Adrenal gland (tissue), 12 donors: ENCODE results near the gene PLEKHA6. TPM values are rescaled to one million over a fixed set of nuclear protein-coding genes. Genes with fewer than 3 reads are reported as not detected.
A peak's percentile ranks its signal among the peaks of the same experiment; 100 is the strongest.

Experiments used
- DNase-seq, 7 donors: peaks; one replicate each; pipeline ENCODE4 v3.0.0-alpha.2; 2019 to 2020
- H3K27ac ChIP-seq, 5 donors: fragments of 200-600 bp; sonication (generic) in 4 of 5; 1 replicate in 3 of 5; 2 replicates in 2 of 5; pipeline versions ENCODE4 v1.5.1 to v1.8.0; 2016 to 2020; ENCODE audit warnings: mild to moderate bottlenecking in 1 of 5
- H3K27me3 ChIP-seq: fragments of 200-600 bp; 2 replicates; pipeline ENCODE4 v1.8.0; 2021
- H3K36me3 ChIP-seq, 2 donors: fragments of 200-600 bp; replicated peaks in 1 of 2; 1 replicate in 1 of 2; 2 replicates in 1 of 2; pipeline versions ENCODE4 v1.5.1 to v1.8.0; 2018 to 2022
- H3K4me1 ChIP-seq, 2 donors: fragments of 200-600 bp; replicated peaks in 1 of 2; 1 replicate in 1 of 2; 2 replicates in 1 of 2; pipeline versions ENCODE4 v1.5.1 to v1.8.0; 2018 to 2021
- H3K4me3 ChIP-seq, 4 donors: fragments of 200-600 bp; sonication (generic) in 3 of 4; one replicate each; pipeline ENCODE4 v1.5.1; 2016 to 2018
- H3K9me3 ChIP-seq, 3 donors: fragments of 200-600 bp; sonication (generic) in 1 of 3; replicated peaks in 1 of 3; 1 replicate in 2 of 3; 2 replicates in 1 of 3; pipeline versions ENCODE4 v1.5.1 to v1.8.0; 2016 to 2021
- POLR2A ChIP-seq, 2 donors: fragments of 450-650 bp; IDR thresholded peaks; one replicate each; pipeline ENCODE4 v1.6.1; 2017; ENCODE audit warnings: antibody characterized with exemption in 2 of 2, mild to moderate bottlenecking in 2 of 2, moderate library complexity in 1 of 2
- WGBS, 4 donors: extraction: QIAGEN DNeasy Blood & Tissue Kit in 2 of 4; methylation state at CpG; one replicate each; pipeline versions ENCODE4 v1.1.5 to v1.1.7; 2013 to 2017; 5-methylcytosine and 5-hydroxymethylcytosine counted together
- intact Hi-C, 2 donors: fragments of 100-400 bp; cut with DNase I; formaldehyde crosslinking; loops; one replicate each; pipeline versions ENCODE4 v1.14.1 to v1.15.0; 2022 to 2023
- polyA plus RNA-seq, 3 donors: library from polyadenylated mRNA; stranded (reverse); fragments of 200-250 nt in 2 of 3; fragments of 350-450 nt in 1 of 3; fragmentation: Illumina TruSeq in 1 of 3; extraction: RNeasy Lipid Tissue Mini Kit (QIAGEN cat#74804) in 1 of 3; gene quantifications; one replicate each; pipeline ENCODE4 v1.2.3, GENCODE V29; 2013 to 2014
- total RNA-seq, 9 donors: library from RNA; depleted of rRNA in 4 of 9; stranded (reverse); fragments of >200 nt in 4 of 9; fragments of 120-200 nt in 1 of 9; fragmentation: NEBNext Ultra II Directional in 1 of 9; extraction: Animal tissue kit (Norgen Biotek cat#: 25700) in 1 of 9; gene quantifications; one replicate each; pipeline versions ENCODE4 v1.1.0 to v1.2.4, GENCODE V29; 2013 to 2023
- TF ChIP-seq, protein P1 (sequence below), 6 experiments: fragments of 450-650 bp in 4 of 6; fragments of 200-600 bp in 2 of 6; sonication (generic) in 1 of 6; IDR thresholded peaks; 1 replicate in 5 of 6; 2 replicates in 1 of 6; pipeline versions ENCODE4 v1.5.1 to v1.8.0; 2016 to 2021; ENCODE audit warnings: antibody characterized with exemption in 6 of 6, mild to moderate bottlenecking in 2 of 6, moderate library complexity in 1 of 6
- donor health status: healthy with polysubstance abuse.
- donor health status: Bipolar disorder and iron deficiency.
- donor health status: DM: yes; HTN: yes; CAD: no.
- donor health status: DM: no; HTN: no; CAD: no.
- donor health status: DM: no; HTN: no; CAD: no.
- donor health status: DM: yes; HTN: yes; CAD: no.

The PLEKHA6 gene
- total and polyA plus RNA-seq, 12 donors = 2.2 to 13.8 (median 5.1) TPM

DNA sequence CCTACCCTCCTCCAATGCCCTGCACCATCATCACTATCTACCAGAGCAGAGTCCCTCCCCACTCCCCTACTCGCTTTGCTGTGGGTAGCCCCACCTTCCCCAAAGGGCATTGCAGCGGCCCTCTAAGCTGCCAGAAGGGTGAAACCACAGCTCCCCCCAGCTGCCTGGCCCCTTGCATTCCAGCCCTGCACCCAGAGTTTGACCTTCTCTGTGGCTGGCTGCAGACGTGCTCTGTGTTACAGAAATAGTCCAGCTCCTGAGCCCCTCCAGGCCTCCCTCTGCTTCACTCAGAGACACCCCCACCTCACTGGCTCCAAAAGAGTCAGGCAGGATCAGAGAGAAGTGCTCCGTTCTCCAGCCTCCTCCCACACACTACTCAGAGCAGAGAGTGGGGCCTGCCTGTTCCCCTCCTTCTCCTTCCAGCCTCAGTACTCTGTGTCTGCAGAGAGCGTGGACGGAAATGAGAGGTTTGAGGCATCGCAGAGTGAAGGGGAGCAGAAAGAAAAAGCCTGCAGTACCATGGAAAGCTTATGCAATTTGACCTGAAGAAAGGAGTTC, 63.2 kb downstream of the PLEKHA6 start:
- no peaks in the 10 kb centered on the region for H3K36me3 ChIP-seq
- intact Hi-C loops = no loop called here
- no peaks in the 10 kb centered on the region for H3K9me3 ChIP-seq
- 54 to 64% (median 58%) methylated on average over 6 to 7 of the region's 7 CpGs for WGBS, 4 donors
- no peak for DNase-seq
- H3K27ac ChIP-seq = peak overlapping the region in 1 of 5 donors; percentile 21
- no peak overlapping the region for H3K4me3 ChIP-seq
- no peaks in the 10 kb centered on the region for H3K27me3 ChIP-seq
- H3K4me1 ChIP-seq = peaks cover 0 to 27% of the 10 kb centered on the region in 2 donors
- TF ChIP-seq POLR2A (IDR thresholded peaks at IDR 0.05) = no peak
- TF ChIP-seq, protein P1, sequence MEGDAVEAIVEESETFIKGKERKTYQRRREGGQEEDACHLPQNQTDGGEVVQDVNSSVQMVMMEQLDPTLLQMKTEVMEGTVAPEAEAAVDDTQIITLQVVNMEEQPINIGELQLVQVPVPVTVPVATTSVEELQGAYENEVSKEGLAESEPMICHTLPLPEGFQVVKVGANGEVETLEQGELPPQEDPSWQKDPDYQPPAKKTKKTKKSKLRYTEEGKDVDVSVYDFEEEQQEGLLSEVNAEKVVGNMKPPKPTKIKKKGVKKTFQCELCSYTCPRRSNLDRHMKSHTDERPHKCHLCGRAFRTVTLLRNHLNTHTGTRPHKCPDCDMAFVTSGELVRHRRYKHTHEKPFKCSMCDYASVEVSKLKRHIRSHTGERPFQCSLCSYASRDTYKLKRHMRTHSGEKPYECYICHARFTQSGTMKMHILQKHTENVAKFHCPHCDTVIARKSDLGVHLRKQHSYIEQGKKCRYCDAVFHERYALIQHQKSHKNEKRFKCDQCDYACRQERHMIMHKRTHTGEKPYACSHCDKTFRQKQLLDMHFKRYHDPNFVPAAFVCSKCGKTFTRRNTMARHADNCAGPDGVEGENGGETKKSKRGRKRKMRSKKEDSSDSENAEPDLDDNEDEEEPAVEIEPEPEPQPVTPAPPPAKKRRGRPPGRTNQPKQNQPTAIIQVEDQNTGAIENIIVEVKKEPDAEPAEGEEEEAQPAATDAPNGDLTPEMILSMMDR (IDR thresholded peaks at IDR 0.05) = no peak

DNA sequence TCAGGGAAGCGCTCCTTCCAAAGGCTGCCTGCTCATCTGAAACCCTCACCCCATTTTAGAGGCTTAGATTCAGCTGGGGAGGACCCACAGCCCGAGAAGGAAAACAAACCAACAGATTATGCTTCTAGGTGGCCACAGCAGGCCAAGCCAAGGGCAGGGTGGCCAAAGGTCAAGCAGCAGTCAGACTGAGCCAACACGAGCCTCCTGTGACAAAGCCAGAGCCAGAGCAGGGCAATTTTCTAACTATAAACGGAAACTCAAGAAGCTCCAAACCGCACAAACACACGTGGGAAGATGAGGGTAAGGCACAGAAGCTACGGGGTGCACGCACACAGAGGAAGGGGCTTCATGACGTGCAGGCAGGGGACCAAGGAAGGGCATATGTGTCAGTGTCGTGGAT, 64.1 kb downstream of the PLEKHA6 start:
- no peaks in the 10 kb centered on the region for H3K9me3 ChIP-seq
- no peak for TF ChIP-seq POLR2A (IDR thresholded peaks at IDR 0.05)
- TF ChIP-seq, protein P1 (IDR thresholded peaks at IDR 0.05) = no peak
- H3K4me3 ChIP-seq = no peak overlapping the region
- H3K36me3 ChIP-seq = no peaks in the 10 kb centered on the region
- DNase-seq = peak in 1 of 7 donors; percentile 34
- 50 to 63% (median 59%) methylated on average over 10 of the region's 10 CpGs for WGBS, 4 donors
- H3K27ac ChIP-seq = peak overlapping the region in 2 of 5 donors; percentile 3 to 10
- H3K4me1 ChIP-seq = peaks cover 0 to 27% of the 10 kb centered on the region in 2 donors
- no peaks in the 10 kb centered on the region for H3K27me3 ChIP-seq
- intact Hi-C loops = no loop called here

DNA sequence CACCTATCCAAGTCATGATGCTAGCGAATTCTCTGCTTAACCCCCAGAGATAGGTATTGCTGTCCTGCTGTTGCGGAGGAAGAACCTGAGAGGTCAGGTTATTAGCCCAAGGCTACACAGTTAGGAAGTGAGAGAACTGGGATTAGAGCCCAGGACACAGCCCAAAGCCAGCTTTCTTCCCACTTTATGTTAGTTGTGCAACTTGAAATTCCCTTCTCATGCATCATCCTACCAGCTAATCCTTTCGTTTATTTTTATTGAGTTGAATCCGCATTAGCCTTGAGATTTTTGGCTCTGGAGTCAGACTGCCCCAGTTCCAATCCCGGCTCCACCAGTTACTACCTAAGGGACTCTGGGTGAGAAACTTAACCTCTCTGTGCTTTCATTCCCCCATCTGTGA, 65.4 kb downstream of the PLEKHA6 start:
- TF ChIP-seq POLR2A (IDR thresholded peaks at IDR 0.05) = no peak
- TF ChIP-seq, protein P1 (IDR thresholded peaks at IDR 0.05) = no peak
- Histone ChIP-seq H3K27me3 (no peaks in the 10 kb centered on the region), H3K4me3 (no peak overlapping the region), H3K36me3 (no peaks in the 10 kb centered on the region), H3K27ac (peak overlapping the region in 2 of 5 donors; percentile 19 to 45), H3K4me1 (peaks cover 0 to 27% of the 10 kb centered on the region in 2 donors), H3K9me3 (no peaks in the 10 kb centered on the region)
- 36 to 41% (median 39%) methylated on average over 5 of the region's 5 CpGs for WGBS, 4 donors
- intact Hi-C loops = no loop called here
- peak in 6 of 7 donors; percentile 29 to 76 (median 59) for DNase-seq

DNA sequence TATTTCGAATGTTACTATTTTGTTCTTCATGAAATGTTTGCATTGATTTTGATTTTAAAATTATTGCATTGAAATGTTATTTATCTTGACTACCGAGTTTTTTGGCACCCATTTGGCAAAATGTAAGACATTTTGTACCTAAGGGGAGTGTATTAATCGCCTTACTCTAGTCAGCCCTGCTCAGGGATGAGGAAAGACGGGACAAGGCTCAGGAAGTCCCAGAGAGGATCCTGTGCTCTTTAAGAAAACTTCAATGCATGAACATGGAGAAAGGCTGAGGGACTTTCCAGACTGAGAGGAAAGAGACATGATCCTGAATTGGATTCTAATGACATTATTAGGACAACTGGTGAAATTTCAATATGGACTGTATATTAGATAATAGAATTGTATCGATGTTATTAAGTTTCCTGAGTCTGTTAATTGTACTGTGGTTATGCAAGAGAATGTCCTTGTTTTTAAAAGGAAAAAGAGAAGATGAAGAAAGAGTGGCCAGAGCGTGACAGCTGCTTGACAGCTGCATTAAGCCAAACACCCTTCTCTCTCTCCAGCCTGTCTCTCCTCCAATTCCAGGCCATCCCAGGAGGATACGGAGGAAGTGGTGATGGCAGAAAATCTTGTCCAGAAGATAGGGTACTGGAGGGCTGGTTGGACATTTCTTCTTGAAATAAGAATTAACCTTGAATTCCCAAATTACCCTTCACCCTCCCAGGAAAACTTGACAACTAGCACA, 66.0 kb downstream of the PLEKHA6 start:
- peaks cover under 1 to 27% of the 10 kb centered on the region in 2 donors for H3K4me1 ChIP-seq
- H3K9me3 ChIP-seq = no peaks in the 10 kb centered on the region
- H3K4me3 ChIP-seq = no peak overlapping the region
- DNase-seq = no peak
- 63 to 72% (median 68%) methylated on average over 7 of the region's 7 CpGs for WGBS, 4 donors
- intact Hi-C loops = no loop called here
- no peaks in the 10 kb centered on the region for H3K27me3 ChIP-seq
- TF ChIP-seq POLR2A (IDR thresholded peaks at IDR 0.05) = no peak
- TF ChIP-seq, protein P1 (IDR thresholded peaks at IDR 0.05) = no peak
- no peaks in the 10 kb centered on the region for H3K36me3 ChIP-seq
- H3K27ac ChIP-seq = peak overlapping the region in 2 of 5 donors; percentile 19 to 45
